Endothelial cell (in vitro differentiated cells): ENCODE measurements around the gene EMCN. TPM values are rescaled to one million over a fixed set of nuclear protein-coding genes. Genes with fewer than 3 reads are reported as not detected.
"Not testable (repeated sequence)": the region's sequence is repeated elsewhere in the genome, so short reads cannot be mapped to it uniquely, and the experiment has no call there.

Experiments
- DNase-seq: peaks from one replicate; pipeline ENCODE4 v3.0.0; 2021; ENCODE audit warnings: low spot score
- H3K27ac Mint-ChIP-seq: one replicate; pipeline ENCODE4 v1.8.0; 2021; ENCODE audit warnings: mixed read lengths, inconsistent platforms; ENCODE audit not compliant: unreplicated experiment
- H3K27me3 Mint-ChIP-seq: one replicate; pipeline ENCODE4 v1.8.0; 2021; ENCODE audit warnings: mild to moderate bottlenecking, moderate library complexity, mixed read lengths, inconsistent platforms; ENCODE audit not compliant: unreplicated experiment
- H3K36me3 Mint-ChIP-seq: one replicate; pipeline ENCODE4 v1.8.0; 2021; ENCODE audit warnings: mild to moderate bottlenecking, low read depth, mixed read lengths, inconsistent platforms; ENCODE audit not compliant: unreplicated experiment
- H3K4me1 Mint-ChIP-seq: one replicate; pipeline ENCODE4 v1.8.0; 2021; ENCODE audit warnings: mild to moderate bottlenecking, mixed read lengths, inconsistent platforms; ENCODE audit not compliant: unreplicated experiment
- H3K4me3 Mint-ChIP-seq: one replicate; pipeline ENCODE4 v1.8.0; 2021; ENCODE audit warnings: mild to moderate bottlenecking, mixed read lengths, inconsistent platforms; ENCODE audit not compliant: unreplicated experiment
- H3K9me3 Mint-ChIP-seq: one replicate; pipeline ENCODE4 v1.8.0; 2021; ENCODE audit warnings: mixed read lengths, inconsistent platforms; ENCODE audit not compliant: unreplicated experiment
- total RNA-seq: library from RNA; stranded (reverse); fragmentation: NEBNext Ultra II Directional; extraction: Animal tissue kit (Norgen Biotek cat#: 25700); gene quantifications from one replicate; pipeline ENCODE4 v1.2.1, GENCODE V29; 2021; ENCODE audit not compliant: unreplicated experiment
- TF ChIP-seq, protein P1 (sequence below): fragments of 200-600 bp; sonication (generic); IDR thresholded peaks from one replicate; pipeline ENCODE4 v1.5.0; 2021; ENCODE audit warnings: antibody characterized with exemption; ENCODE audit not compliant: unreplicated experiment

Gene EMCN
- total RNA-seq, 1 donor from 2014 or later: 70.4 TPM

DNA sequence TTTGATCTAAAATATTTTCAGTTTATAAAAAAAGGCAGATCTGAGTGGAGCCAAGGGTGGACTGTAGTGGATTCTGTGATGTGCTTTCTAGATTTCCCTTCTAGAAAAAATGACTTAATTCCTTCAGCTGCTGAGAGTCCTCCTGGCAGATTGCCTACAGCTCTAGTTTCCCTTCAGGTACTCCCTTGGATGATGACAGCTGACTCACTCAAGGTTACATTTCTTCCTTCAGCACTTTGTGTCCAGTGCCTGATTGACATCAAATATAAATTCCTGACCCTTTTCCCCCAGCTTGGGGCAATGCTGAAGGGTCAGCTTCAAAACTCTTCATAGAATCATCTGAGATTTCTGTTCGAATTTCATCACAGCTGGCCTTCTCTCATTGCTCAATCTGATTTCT is 161.7 kb downstream of the EMCN start:
- peaks cover 4% of the 10 kb centered on the region for H3K36me3 Mint-ChIP-seq
- TF ChIP-seq, protein P1, sequence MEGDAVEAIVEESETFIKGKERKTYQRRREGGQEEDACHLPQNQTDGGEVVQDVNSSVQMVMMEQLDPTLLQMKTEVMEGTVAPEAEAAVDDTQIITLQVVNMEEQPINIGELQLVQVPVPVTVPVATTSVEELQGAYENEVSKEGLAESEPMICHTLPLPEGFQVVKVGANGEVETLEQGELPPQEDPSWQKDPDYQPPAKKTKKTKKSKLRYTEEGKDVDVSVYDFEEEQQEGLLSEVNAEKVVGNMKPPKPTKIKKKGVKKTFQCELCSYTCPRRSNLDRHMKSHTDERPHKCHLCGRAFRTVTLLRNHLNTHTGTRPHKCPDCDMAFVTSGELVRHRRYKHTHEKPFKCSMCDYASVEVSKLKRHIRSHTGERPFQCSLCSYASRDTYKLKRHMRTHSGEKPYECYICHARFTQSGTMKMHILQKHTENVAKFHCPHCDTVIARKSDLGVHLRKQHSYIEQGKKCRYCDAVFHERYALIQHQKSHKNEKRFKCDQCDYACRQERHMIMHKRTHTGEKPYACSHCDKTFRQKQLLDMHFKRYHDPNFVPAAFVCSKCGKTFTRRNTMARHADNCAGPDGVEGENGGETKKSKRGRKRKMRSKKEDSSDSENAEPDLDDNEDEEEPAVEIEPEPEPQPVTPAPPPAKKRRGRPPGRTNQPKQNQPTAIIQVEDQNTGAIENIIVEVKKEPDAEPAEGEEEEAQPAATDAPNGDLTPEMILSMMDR: no peak
- H3K27ac Mint-ChIP-seq: no peak overlapping the region
- H3K9me3 Mint-ChIP-seq: no peaks in the 10 kb centered on the region
- no peaks in the 10 kb centered on the region for H3K4me1 Mint-ChIP-seq
- no peaks in the 10 kb centered on the region for H3K27me3 Mint-ChIP-seq
- no peak for DNase-seq
- no peak overlapping the region for H3K4me3 Mint-ChIP-seq

DNA sequence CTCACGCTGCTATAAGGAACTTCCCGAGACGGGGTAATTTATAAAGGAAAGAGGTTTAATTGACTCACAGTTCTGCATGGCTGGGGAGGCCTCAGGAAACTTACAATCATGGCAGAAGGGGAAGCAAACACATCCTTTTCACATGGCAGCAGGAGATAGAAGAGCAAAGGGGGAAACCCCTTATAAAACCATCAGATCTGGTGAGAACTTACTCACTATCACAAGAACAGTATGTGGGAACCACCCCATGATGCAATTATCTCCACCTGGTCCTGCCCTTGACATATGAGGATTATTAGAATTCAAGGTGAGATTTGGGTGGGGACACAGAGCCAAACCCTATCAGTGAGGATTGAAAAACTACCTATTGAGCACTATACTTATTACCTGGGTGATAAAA is 165.5 kb downstream of the EMCN start:
- not testable (repeated sequence) for H3K36me3 Mint-ChIP-seq, H3K27ac Mint-ChIP-seq, DNase-seq, H3K27me3 Mint-ChIP-seq, H3K4me3 Mint-ChIP-seq, H3K9me3 Mint-ChIP-seq, H3K4me1 Mint-ChIP-seq

DNA sequence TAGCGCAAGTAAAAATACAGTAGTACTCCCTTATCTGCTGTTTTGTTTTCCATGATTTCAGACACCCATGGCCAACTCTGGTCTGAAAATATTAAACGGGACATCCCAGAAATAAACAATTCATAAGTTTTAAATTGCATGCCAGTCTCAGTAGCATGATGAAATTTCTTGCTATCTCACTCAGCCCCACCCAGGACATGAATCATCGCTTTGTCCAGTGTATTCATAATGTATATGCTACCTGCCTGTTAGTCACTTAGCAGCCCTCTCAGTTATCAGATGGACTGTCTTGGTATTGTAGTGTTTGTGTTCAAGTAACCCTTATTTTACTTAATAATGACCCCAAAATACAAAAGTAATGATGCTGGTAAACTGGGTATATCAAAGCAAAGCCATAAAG is 169.3 kb downstream of the EMCN start:
- H3K27ac Mint-ChIP-seq: no peak overlapping the region
- no peaks in the 10 kb centered on the region for H3K4me1 Mint-ChIP-seq
- H3K9me3 Mint-ChIP-seq: no peaks in the 10 kb centered on the region
- TF ChIP-seq, protein P1: no peak
- no peak for DNase-seq
- H3K27me3 Mint-ChIP-seq: no peaks in the 10 kb centered on the region
- no peak overlapping the region for H3K4me3 Mint-ChIP-seq
- H3K36me3 Mint-ChIP-seq: no peaks in the 10 kb centered on the region

DNA sequence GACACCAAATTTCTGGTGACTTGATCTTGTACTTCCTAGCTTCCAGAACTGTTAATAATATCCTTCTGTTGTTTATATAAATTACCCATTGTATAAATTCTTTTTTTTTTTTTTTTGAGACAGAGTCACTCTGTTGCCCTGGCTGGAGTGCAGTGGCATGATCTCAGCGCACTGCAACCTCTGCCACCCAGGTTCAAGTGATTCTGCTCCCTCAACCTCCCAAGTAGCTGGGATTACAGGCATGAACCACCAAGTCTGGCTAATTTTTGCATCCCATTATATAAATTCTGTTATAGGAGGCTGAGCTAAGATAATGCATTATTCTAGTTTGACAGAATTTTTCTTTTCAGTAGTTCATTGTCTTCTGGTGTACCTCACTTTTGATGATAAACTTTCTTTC is 170.6 kb downstream of the EMCN start:
- Mint-ChIP-seq H3K9me3 (no peaks in the 10 kb centered on the region), H3K27ac (no peak overlapping the region), H3K27me3 (no peaks in the 10 kb centered on the region), H3K36me3 (no peaks in the 10 kb centered on the region), H3K4me3 (no peak overlapping the region), H3K4me1 (no peaks in the 10 kb centered on the region)
- TF ChIP-seq, protein P1: no peak
- no peak for DNase-seq

DNA sequence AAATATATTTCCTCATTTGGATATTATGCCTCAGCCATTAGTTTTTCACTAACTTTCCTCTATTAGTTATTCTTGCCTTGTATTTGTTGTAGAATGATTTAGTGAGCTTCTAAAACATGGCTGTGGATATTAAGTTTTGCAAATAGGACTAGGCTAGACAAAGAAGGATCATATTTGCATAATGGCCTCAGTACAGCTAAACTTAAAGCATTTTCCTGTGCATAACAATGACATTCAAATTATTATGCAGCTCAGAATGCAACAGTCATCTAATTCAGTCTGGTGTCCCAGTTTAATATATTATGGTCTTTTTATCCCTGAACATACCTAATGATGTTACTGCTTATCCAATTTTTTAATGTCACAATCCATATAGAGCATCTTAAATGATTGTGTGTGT is 172.2 kb downstream of the EMCN start:
- H3K36me3 Mint-ChIP-seq: no peaks in the 10 kb centered on the region
- DNase-seq: no peak
- TF ChIP-seq, protein P1: no peak
- H3K27me3 Mint-ChIP-seq: peaks cover 2% of the 10 kb centered on the region
- H3K4me1 Mint-ChIP-seq: no peaks in the 10 kb centered on the region
- H3K9me3 Mint-ChIP-seq: no peaks in the 10 kb centered on the region
- H3K27ac Mint-ChIP-seq: no peak overlapping the region
- no peak overlapping the region for H3K4me3 Mint-ChIP-seq
